HepG2 (cell line): Measurements from ENCODE around the gene VAV2. TPM values are rescaled to one million over a fixed set of nuclear protein-coding genes. Genes with fewer than 3 reads are reported as not detected.

Experiments
- ARHGAP35 ChIP-seq: sonication (generic); formaldehyde crosslinking; IDR thresholded peaks from 2 replicates; pipeline ENCODE4 v1.9.0; 2022; ENCODE audit warnings: mild to moderate bottlenecking, inconsistent platforms, moderate library complexity, missing genetic modification reagents, borderline replicate concordance
- ARNTL ChIP-seq: sonication (generic); formaldehyde crosslinking; IDR thresholded peaks from 2 replicates; pipeline ENCODE4 v1.4.0; 2020; ENCODE audit warnings: mild to moderate bottlenecking, missing genetic modification reagents
- ATAD3A ChIP-seq: sonication (generic); formaldehyde crosslinking; IDR thresholded peaks from 2 replicates; pipeline ENCODE4 v1.4.0; 2020; ENCODE audit warnings: missing genetic modification reagents
- CHD4 ChIP-seq: fragments of 200-600 bp; sonication (generic); IDR thresholded peaks from 2 replicates; pipeline ENCODE4 v1.7.0; 2017; ENCODE audit warnings: mild to moderate bottlenecking, low read length, borderline replicate concordance
- KDM3A ChIP-seq: IDR thresholded peaks from 2 replicates; pipeline ENCODE4 v1.6.1; 2018; ENCODE audit warnings: low read depth, missing compliant biosample characterization
- KLF12 ChIP-seq: sonication (generic); formaldehyde crosslinking; IDR thresholded peaks from 2 replicates; pipeline ENCODE4 v1.4.0; 2020; ENCODE audit warnings: missing genetic modification reagents, borderline replicate concordance
- LCORL ChIP-seq, 2 experiments: fragments of 450-650 bp in 1 of 2; sonication (generic) in 1 of 2; formaldehyde crosslinking in 1 of 2; IDR thresholded peaks; 2 replicates each; pipeline versions ENCODE4 v1.5.0 to v1.6.1; 2017 to 2020; ENCODE audit warnings: antibody characterized with exemption in 1 of 2, missing genetic modification reagents in 1 of 2
- MED13 ChIP-seq: sonication (generic); formaldehyde crosslinking; IDR thresholded peaks from 2 replicates; pipeline ENCODE4 v1.5.0; 2020; ENCODE audit warnings: missing genetic modification reagents
- NFYB ChIP-seq: sonication (generic); formaldehyde crosslinking; IDR thresholded peaks from 2 replicates; pipeline ENCODE4 v1.4.0; 2020; ENCODE audit warnings: missing genetic modification reagents
- SALL1 ChIP-seq: sonication (generic); formaldehyde crosslinking; IDR thresholded peaks from 2 replicates; pipeline ENCODE4 v1.8.0; 2022; ENCODE audit warnings: mild to moderate bottlenecking, missing genetic modification reagents
- SMAD3 ChIP-seq: sonication (generic); formaldehyde crosslinking; IDR thresholded peaks from 2 replicates; pipeline ENCODE4 v1.4.0; 2020; ENCODE audit warnings: missing genetic modification reagents
- ZNF282 ChIP-seq: fragments of 450-650 bp; IDR thresholded peaks from 2 replicates; pipeline ENCODE4 v1.6.1; 2018; ENCODE audit not compliant: partially characterized antibody
- ZNF34 ChIP-seq: sonication (generic); formaldehyde crosslinking; IDR thresholded peaks from 2 replicates; pipeline ENCODE4 v1.4.0; 2020; ENCODE audit warnings: mild to moderate bottlenecking, missing genetic modification reagents, borderline replicate concordance
- polyA plus RNA-seq, 8 experiments: library from polyadenylated mRNA; depleted of rRNA in 3 of 8; stranded (reverse) in 7 of 8; unstranded in 1 of 8; fragments of >200 nt; fragmentation: Illumina TruSeq in 4 of 8; extraction: Trizol in 4 of 8; gene quantifications; 2 replicates each; pipeline versions ENCODE4 v1.2.1 to v1.2.3, GENCODE V29; 2011 to 2016; ENCODE audit warnings: low read depth in 4 of 8, missing spikeins in 1 of 8, mixed read lengths in 1 of 8; ENCODE audit not compliant: insufficient read depth in 1 of 8
- total RNA-seq, 5 experiments: library from RNA; depleted of rRNA; stranded (reverse); fragments of >200 nt; fragmentation: Illumina TruSeq; extraction: Trizol; gene quantifications; 2 replicates each; pipeline ENCODE4 v1.2.3, GENCODE V29; 2016; ENCODE audit warnings: low read depth in 1 of 5
- TF ChIP-seq, protein P1 (sequence below): sonication (generic); formaldehyde crosslinking; IDR thresholded peaks from 2 replicates; pipeline ENCODE4 v1.5.1; 2020; ENCODE audit warnings: mild to moderate bottlenecking, missing genetic modification reagents, moderate library complexity
- TF ChIP-seq, protein P2 (sequence below): sonication (generic); formaldehyde crosslinking; IDR thresholded peaks from 2 replicates; pipeline ENCODE4 v1.4.0; 2020; ENCODE audit warnings: mild to moderate bottlenecking, missing genetic modification reagents

The VAV2 gene
- total and polyA plus RNA-seq, 2 of the 13 experiments (the other 11 are each of a cell fraction or from before 2014, with no cell fraction given), result 22.5 to 22.9 TPM

DNA sequence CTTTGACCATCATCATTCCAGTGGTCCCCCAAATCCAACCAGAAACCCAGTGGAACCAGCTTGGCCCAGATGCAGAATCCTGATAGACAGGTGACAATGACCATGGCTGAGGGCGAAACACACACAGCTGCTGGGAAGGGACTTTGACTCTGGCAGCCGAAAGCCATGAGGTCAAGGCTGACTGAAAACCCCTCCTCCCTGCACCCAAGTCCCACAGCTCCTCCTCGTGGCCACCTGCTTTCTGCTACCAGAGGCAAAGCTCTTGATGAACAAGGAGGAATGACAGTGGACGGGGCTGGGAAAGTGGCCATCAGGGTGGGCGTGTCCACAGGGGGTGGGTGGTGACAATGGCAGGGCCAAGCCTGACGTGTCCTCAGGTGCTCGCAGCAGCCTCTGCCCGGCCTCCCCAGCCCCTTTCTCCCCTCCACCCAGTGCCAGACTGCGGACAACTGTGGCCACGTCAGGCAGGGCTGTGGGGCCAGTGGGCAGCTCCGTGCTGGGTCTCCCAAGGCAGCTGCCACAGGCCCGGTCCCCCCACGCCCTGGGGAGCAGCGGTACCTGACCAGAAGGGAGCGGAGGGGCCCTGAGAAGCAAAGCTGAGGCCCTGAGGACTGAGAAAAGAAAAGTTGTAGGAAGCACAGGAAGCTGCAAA, 223.1 kb downstream of the VAV2 start (continued):
- TF ChIP-seq NFYB (CRISPR knock-in tag) (no peak), MED13 (CRISPR knock-in tag) (no peak), ARNTL (CRISPR knock-in tag) (peak; percentile 85), ZNF34 (CRISPR knock-in tag) (0 out of 2 replicates have a peak, but pooled peaks have one; percentile 63), ZNF282 (no peak), KLF12 (CRISPR knock-in tag) (0 out of 2 replicates have a peak, but pooled peaks have one; percentile 50), SMAD3 (CRISPR knock-in tag) (peak; percentile 65; the same call in 1 of the 2 replicates), SALL1 (CRISPR knock-in tag) (peak; percentile 95), KDM3A (CRISPR knock-in tag) (peak; percentile 75; the same call in 1 of the 2 replicates), ARHGAP35 (CRISPR knock-in tag) (no peak), CHD4 (no peak), ATAD3A (no peak), LCORL (IDR thresholded peaks at IDR 0.05) (no peak), LCORL (CRISPR knock-in tag; IDR thresholded peaks at IDR 0.05) (peak; percentile 93)
- TF ChIP-seq, protein P1, sequence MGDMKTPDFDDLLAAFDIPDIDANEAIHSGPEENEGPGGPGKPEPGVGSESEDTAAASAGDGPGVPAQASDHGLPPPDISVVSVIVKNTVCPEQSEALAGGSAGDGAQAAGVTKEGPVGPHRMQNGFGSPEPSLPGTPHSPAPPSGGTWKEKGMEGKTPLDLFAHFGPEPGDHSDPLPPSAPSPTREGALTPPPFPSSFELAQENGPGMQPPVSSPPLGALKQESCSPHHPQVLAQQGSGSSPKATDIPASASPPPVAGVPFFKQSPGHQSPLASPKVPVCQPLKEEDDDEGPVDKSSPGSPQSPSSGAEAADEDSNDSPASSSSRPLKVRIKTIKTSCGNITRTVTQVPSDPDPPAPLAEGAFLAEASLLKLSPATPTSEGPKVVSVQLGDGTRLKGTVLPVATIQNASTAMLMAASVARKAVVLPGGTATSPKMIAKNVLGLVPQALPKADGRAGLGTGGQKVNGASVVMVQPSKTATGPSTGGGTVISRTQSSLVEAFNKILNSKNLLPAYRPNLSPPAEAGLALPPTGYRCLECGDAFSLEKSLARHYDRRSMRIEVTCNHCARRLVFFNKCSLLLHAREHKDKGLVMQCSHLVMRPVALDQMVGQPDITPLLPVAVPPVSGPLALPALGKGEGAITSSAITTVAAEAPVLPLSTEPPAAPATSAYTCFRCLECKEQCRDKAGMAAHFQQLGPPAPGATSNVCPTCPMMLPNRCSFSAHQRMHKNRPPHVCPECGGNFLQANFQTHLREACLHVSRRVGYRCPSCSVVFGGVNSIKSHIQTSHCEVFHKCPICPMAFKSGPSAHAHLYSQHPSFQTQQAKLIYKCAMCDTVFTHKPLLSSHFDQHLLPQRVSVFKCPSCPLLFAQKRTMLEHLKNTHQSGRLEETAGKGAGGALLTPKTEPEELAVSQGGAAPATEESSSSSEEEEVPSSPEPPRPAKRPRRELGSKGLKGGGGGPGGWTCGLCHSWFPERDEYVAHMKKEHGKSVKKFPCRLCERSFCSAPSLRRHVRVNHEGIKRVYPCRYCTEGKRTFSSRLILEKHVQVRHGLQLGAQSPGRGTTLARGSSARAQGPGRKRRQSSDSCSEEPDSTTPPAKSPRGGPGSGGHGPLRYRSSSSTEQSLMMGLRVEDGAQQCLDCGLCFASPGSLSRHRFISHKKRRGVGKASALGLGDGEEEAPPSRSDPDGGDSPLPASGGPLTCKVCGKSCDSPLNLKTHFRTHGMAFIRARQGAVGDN (CRISPR knock-in tag), result peak; percentile 86
- TF ChIP-seq, protein P2, sequence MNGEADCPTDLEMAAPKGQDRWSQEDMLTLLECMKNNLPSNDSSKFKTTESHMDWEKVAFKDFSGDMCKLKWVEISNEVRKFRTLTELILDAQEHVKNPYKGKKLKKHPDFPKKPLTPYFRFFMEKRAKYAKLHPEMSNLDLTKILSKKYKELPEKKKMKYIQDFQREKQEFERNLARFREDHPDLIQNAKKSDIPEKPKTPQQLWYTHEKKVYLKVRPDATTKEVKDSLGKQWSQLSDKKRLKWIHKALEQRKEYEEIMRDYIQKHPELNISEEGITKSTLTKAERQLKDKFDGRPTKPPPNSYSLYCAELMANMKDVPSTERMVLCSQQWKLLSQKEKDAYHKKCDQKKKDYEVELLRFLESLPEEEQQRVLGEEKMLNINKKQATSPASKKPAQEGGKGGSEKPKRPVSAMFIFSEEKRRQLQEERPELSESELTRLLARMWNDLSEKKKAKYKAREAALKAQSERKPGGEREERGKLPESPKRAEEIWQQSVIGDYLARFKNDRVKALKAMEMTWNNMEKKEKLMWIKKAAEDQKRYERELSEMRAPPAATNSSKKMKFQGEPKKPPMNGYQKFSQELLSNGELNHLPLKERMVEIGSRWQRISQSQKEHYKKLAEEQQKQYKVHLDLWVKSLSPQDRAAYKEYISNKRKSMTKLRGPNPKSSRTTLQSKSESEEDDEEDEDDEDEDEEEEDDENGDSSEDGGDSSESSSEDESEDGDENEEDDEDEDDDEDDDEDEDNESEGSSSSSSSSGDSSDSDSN (CRISPR knock-in tag), result no peak
